ENCODE measurements around the gene RIMS1. TPM values are rescaled to one million over a fixed set of nuclear protein-coding genes. Genes with fewer than 3 reads are reported as not detected.

RIMS1 gene
- total RNA-seq, 1 donor from 2014 or later = 3.9 TPM

GRCh38 chr6:71929047-71929446 lies 42.7 kb downstream of the RIMS1 start:
- H3K9me3 ChIP-seq = no peaks in the 10 kb centered on the region
- DNase-seq (no peak), ATAC-seq (no peak)
- intact Hi-C loops (cut with DNase I) = no loop called here
- no peak for TF ChIP-seq CTCF (IDR thresholded peaks at IDR 0.05)
- no peak overlapping the region for H3K27ac ChIP-seq
- H3K4me1 ChIP-seq = no peaks in the 10 kb centered on the region
- H3K36me3 ChIP-seq = no peaks in the 10 kb centered on the region
- no peaks in the 10 kb centered on the region for H3K27me3 ChIP-seq
- no peak overlapping the region for H3K4me3 ChIP-seq

- DNase-seq (no peak), ATAC-seq (no peak)
- H3K4me1 ChIP-seq = no peaks in the 10 kb centered on the region
- no peak for TF ChIP-seq CTCF (IDR thresholded peaks at IDR 0.05)
- intact Hi-C loops (cut with DNase I) = no loop called here
- no peaks in the 10 kb centered on the region for H3K36me3 ChIP-seq
- no peak overlapping the region for H3K4me3 ChIP-seq
- no peaks in the 10 kb centered on the region for H3K27me3 ChIP-seq
- no peaks in the 10 kb centered on the region for H3K9me3 ChIP-seq
- no peak overlapping the region for H3K27ac ChIP-seq
These were observed 47.5 kb downstream of the RIMS1 start for GRCh38 chr6:71933881-71934280.

- intact Hi-C loops (cut with DNase I) = no loop called here
- no peak for TF ChIP-seq CTCF (IDR thresholded peaks at IDR 0.05)
- no peak for ATAC-seq
- DNase-seq = no peak
- H3K4me1 ChIP-seq = no peaks in the 10 kb centered on the region
- no peak overlapping the region for H3K4me3 ChIP-seq
- no peaks in the 10 kb centered on the region for H3K27me3 ChIP-seq
- no peaks in the 10 kb centered on the region for H3K9me3 ChIP-seq
- no peak overlapping the region for H3K27ac ChIP-seq
- H3K36me3 ChIP-seq = no peaks in the 10 kb centered on the region
These were observed 79.1 kb downstream of the RIMS1 start for GRCh38 chr6:71965404-71965803.

GRCh38 chr6:71967436-71967835 lies 81.1 kb downstream of the RIMS1 start:
- Histone ChIP-seq H3K27ac (no peak overlapping the region), H3K9me3 (no peaks in the 10 kb centered on the region), H3K4me1 (no peaks in the 10 kb centered on the region), H3K4me3 (no peak overlapping the region), H3K27me3 (no peaks in the 10 kb centered on the region), H3K36me3 (no peaks in the 10 kb centered on the region)
- no peak for TF ChIP-seq CTCF (IDR thresholded peaks at IDR 0.05)
- no peak for DNase-seq
- ATAC-seq = no peak
- intact Hi-C loops (cut with DNase I) = no loop called here

GRCh38 chr6:71977884-71978283 lies 91.5 kb downstream of the RIMS1 start:
- no peaks in the 10 kb centered on the region for H3K4me1 ChIP-seq
- TF ChIP-seq CTCF (IDR thresholded peaks at IDR 0.05) = no peak
- no peak overlapping the region for H3K27ac ChIP-seq
- no peak for ATAC-seq
- H3K4me3 ChIP-seq = no peak overlapping the region
- no peaks in the 10 kb centered on the region for H3K36me3 ChIP-seq
- intact Hi-C loops (cut with DNase I) = no loop called here
- H3K27me3 ChIP-seq = no peaks in the 10 kb centered on the region
- no peaks in the 10 kb centered on the region for H3K9me3 ChIP-seq
- no peak for DNase-seq

- Histone ChIP-seq H3K27me3 (no peaks in the 10 kb centered on the region), H3K27ac (no peak overlapping the region), H3K4me1 (no peaks in the 10 kb centered on the region), H3K4me3 (no peak overlapping the region), H3K9me3 (no peaks in the 10 kb centered on the region), H3K36me3 (no peaks in the 10 kb centered on the region)
- no peak for ATAC-seq
- no peak for TF ChIP-seq CTCF (IDR thresholded peaks at IDR 0.05)
- intact Hi-C loops (cut with DNase I) = no loop called here
- no peak for DNase-seq
These were observed 93.6 kb downstream of the RIMS1 start for GRCh38 chr6:71979911-71980310.
